HEK293 (cell line): ENCODE data around the gene CKS1B.

Experiments
- AEBP2 ChIP-seq: fragments of 450-650 bp; formaldehyde crosslinking; IDR thresholded peaks from 2 replicates; pipeline ENCODE4 v1.5.1; 2016; ENCODE audit warnings: missing biosample characterization, missing genetic modification characterization, borderline replicate concordance
- BCL11A ChIP-seq: fragments of 450-650 bp; formaldehyde crosslinking; IDR thresholded peaks from 2 replicates; pipeline ENCODE4 v1.5.1; 2016; ENCODE audit warnings: low read depth, missing biosample characterization, missing genetic modification characterization
- BCL11B ChIP-seq: fragments of 450-650 bp; formaldehyde crosslinking; IDR thresholded peaks from 2 replicates; pipeline ENCODE4 v1.5.1; 2016; ENCODE audit warnings: low read depth, missing biosample characterization, missing genetic modification characterization
- BCL6B ChIP-seq: fragments of 450-650 bp; formaldehyde crosslinking; IDR thresholded peaks from 2 replicates; pipeline ENCODE4 v1.5.1; 2017; ENCODE audit warnings: missing biosample characterization, missing genetic modification characterization
- IKZF3 ChIP-seq: fragments of 450-650 bp; IDR thresholded peaks from 2 replicates; pipeline ENCODE4 v1.5.0; 2018; ENCODE audit warnings: missing biosample characterization, mild to moderate bottlenecking, missing genetic modification characterization, moderate library complexity
- INSM2 ChIP-seq: fragments of 450-650 bp; formaldehyde crosslinking; IDR thresholded peaks from 2 replicates; pipeline ENCODE4 v1.5.1; 2016; ENCODE audit warnings: missing biosample characterization, missing genetic modification characterization
- MZF1 ChIP-seq: fragments of 450-650 bp; formaldehyde crosslinking; IDR thresholded peaks from 2 replicates; pipeline ENCODE4 v1.5.1; 2017; ENCODE audit warnings: missing biosample characterization, missing genetic modification characterization, borderline replicate concordance
- PATZ1 ChIP-seq: fragments of 450-650 bp; formaldehyde crosslinking; IDR thresholded peaks from 2 replicates; pipeline ENCODE4 v1.5.1; 2016; ENCODE audit warnings: missing biosample characterization, missing genetic modification characterization
- RBAK ChIP-seq: fragments of 450-650 bp; formaldehyde crosslinking; IDR thresholded peaks from 2 replicates; pipeline ENCODE4 v1.5.1; 2016; ENCODE audit warnings: missing biosample characterization, missing genetic modification characterization
- REST ChIP-seq: fragments of 450-650 bp; formaldehyde crosslinking; IDR thresholded peaks from 2 replicates; pipeline ENCODE4 v1.5.1; 2016; ENCODE audit warnings: missing biosample characterization, missing genetic modification characterization
- ZBTB10 ChIP-seq: fragments of 450-650 bp; formaldehyde crosslinking; IDR thresholded peaks from 2 replicates; pipeline ENCODE4 v1.5.1; 2016; ENCODE audit warnings: missing biosample characterization, missing genetic modification characterization
- ZBTB21 ChIP-seq: fragments of 450-650 bp; formaldehyde crosslinking; IDR thresholded peaks from 2 replicates; pipeline ENCODE4 v1.5.1; 2017; ENCODE audit warnings: missing biosample characterization, missing genetic modification characterization
- ZNF132 ChIP-seq: fragments of 450-650 bp; formaldehyde crosslinking; IDR thresholded peaks from 2 replicates; pipeline ENCODE4 v1.5.1; 2017; ENCODE audit warnings: missing biosample characterization, missing genetic modification characterization, borderline replicate concordance
- ZNF133 ChIP-seq: fragments of 450-650 bp; formaldehyde crosslinking; IDR thresholded peaks from 2 replicates; pipeline ENCODE4 v1.5.1; 2016; ENCODE audit warnings: missing biosample characterization, missing genetic modification characterization
- ZNF184 ChIP-seq: fragments of 450-650 bp; IDR thresholded peaks from 2 replicates; pipeline ENCODE4 v1.5.1; 2018; ENCODE audit warnings: missing biosample characterization, mild to moderate bottlenecking, missing genetic modification characterization
- ZNF248 ChIP-seq: fragments of 450-650 bp; formaldehyde crosslinking; IDR thresholded peaks from 2 replicates; pipeline ENCODE4 v1.5.1; 2017; ENCODE audit warnings: missing biosample characterization, missing genetic modification characterization
- ZNF266 ChIP-seq: fragments of 450-650 bp; formaldehyde crosslinking; IDR thresholded peaks from 2 replicates; pipeline ENCODE4 v1.5.1; 2016; ENCODE audit warnings: missing biosample characterization, missing genetic modification characterization, low read depth
- ZNF513 ChIP-seq: fragments of 450-650 bp; IDR thresholded peaks from 2 replicates; pipeline ENCODE4 v1.5.1; 2018; ENCODE audit warnings: missing biosample characterization, missing genetic modification characterization
- ZNF530 ChIP-seq: fragments of 450-650 bp; formaldehyde crosslinking; IDR thresholded peaks from 2 replicates; pipeline ENCODE4 v1.5.1; 2016; ENCODE audit warnings: low read depth, missing biosample characterization, missing genetic modification characterization
- ZNF544 ChIP-seq: fragments of 450-650 bp; formaldehyde crosslinking; IDR thresholded peaks from 2 replicates; pipeline ENCODE4 v1.5.0; 2017; ENCODE audit warnings: missing biosample characterization, missing genetic modification characterization
- ZNF558 ChIP-seq: fragments of 450-650 bp; formaldehyde crosslinking; IDR thresholded peaks from 2 replicates; pipeline ENCODE4 v1.5.1; 2016; ENCODE audit warnings: missing biosample characterization, missing genetic modification characterization
- ZNF561 ChIP-seq: fragments of 450-650 bp; IDR thresholded peaks from 2 replicates; pipeline ENCODE4 v1.5.1; 2018; ENCODE audit warnings: missing biosample characterization, missing genetic modification characterization, borderline replicate concordance
- ZNF596 ChIP-seq: fragments of 450-650 bp; IDR thresholded peaks from 2 replicates; pipeline ENCODE4 v1.5.0; 2018; ENCODE audit warnings: missing biosample characterization, mild to moderate bottlenecking, missing genetic modification characterization, moderate library complexity
- ZNF660 ChIP-seq: fragments of 450-650 bp; IDR thresholded peaks from 2 replicates; pipeline ENCODE4 v1.5.1; 2018; ENCODE audit warnings: missing biosample characterization, mild to moderate bottlenecking, missing genetic modification characterization
- ZNF670 ChIP-seq: fragments of 450-650 bp; formaldehyde crosslinking; IDR thresholded peaks from 2 replicates; pipeline ENCODE4 v1.5.1; 2016; ENCODE audit warnings: missing biosample characterization, missing genetic modification characterization, low read depth
- ZNF843 ChIP-seq: fragments of 450-650 bp; formaldehyde crosslinking; IDR thresholded peaks from 2 replicates; pipeline ENCODE4 v1.5.1; 2016; ENCODE audit warnings: missing biosample characterization, missing genetic modification characterization

The CKS1B gene

GRCh38 chr1:155003227-155003765, 28.8 kb downstream of the CKS1B start (continued):
- TF ChIP-seq AEBP2 (no peak), ZNF530 (tag by site-specific recombination) (no peak), RBAK (tag by site-specific recombination) (no peak), BCL6B (no peak), BCL11B (tag by site-specific recombination) (no peak; the same call in 1 of the 2 replicates), BCL11A (tag by site-specific recombination) (0 out of 2 replicates have a peak, but pooled peaks have one; percentile 53), ZBTB10 (tag by site-specific recombination) (no peak), ZNF561 (tag by site-specific recombination) (no peak), ZBTB21 (tag by site-specific recombination) (no peak), ZNF596 (tag by site-specific recombination) (0 out of 2 replicates have a peak, but pooled peaks have one; percentile 17), ZNF248 (tag by site-specific recombination) (no peak), IKZF3 (tag by site-specific recombination) (no peak), ZNF670 (tag by site-specific recombination) (no peak), ZNF843 (no peak), ZNF513 (tag by site-specific recombination) (no peak), ZNF544 (tag by site-specific recombination) (no peak), ZNF184 (tag by site-specific recombination) (no peak), ZNF660 (tag by site-specific recombination) (no peak), ZNF266 (tag by site-specific recombination) (no peak), INSM2 (tag by site-specific recombination) (no peak), REST (0 out of 2 replicates have a peak, but pooled peaks have one; percentile 1), ZNF558 (no peak), ZNF132 (tag by site-specific recombination) (no peak), ZNF133 (no peak), PATZ1 (tag by site-specific recombination) (0 out of 2 replicates have a peak, but pooled peaks have one; percentile 3), MZF1 (tag by site-specific recombination) (no peak)
